Vagina (tissue), 2 donors: ENCODE results near the gene ELL2. TPM values are rescaled to one million over a fixed set of nuclear protein-coding genes. Genes with fewer than 3 reads are reported as not detected.

Source experiments
- DNase-seq, 2 donors: peaks; one replicate each; pipeline ENCODE4 v3.0.0-alpha.2; 2017; ENCODE audit errors: extremely low spot score in 2 of 2
- H3K27ac ChIP-seq: fragments of 200-600 bp; sonication (generic); one replicate; pipeline ENCODE4 v1.5.1; 2019
- H3K27me3 ChIP-seq: fragments of 200-600 bp; sonication (generic); one replicate; pipeline ENCODE4 v1.5.1; 2019
- H3K36me3 ChIP-seq, 2 donors: fragments of 200-600 bp; sonication (generic); one replicate each; pipeline ENCODE4 v1.5.1; 2017 to 2019
- H3K4me1 ChIP-seq: fragments of 200-600 bp; sonication (generic); one replicate; pipeline ENCODE4 v1.5.1; 2019
- H3K4me3 ChIP-seq, 2 donors: fragments of 200-600 bp; sonication (generic); 1 replicate in 1 of 2; 2 replicates in 1 of 2; pipeline ENCODE4 v1.5.1; 2016 to 2019
- H3K9me3 ChIP-seq: fragments of 200-600 bp; sonication (generic); one replicate; pipeline ENCODE4 v1.5.1; 2019
- POLR2A ChIP-seq, 2 donors: fragments of 450-650 bp; IDR thresholded peaks; one replicate each; pipeline ENCODE4 v1.6.1; 2017; ENCODE audit warnings: antibody characterized with exemption in 2 of 2, mild to moderate bottlenecking in 2 of 2, moderate library complexity in 2 of 2
- POLR2AphosphoS5 ChIP-seq, 2 donors: sonication (generic); formaldehyde crosslinking; IDR thresholded peaks; one replicate each; pipeline ENCODE4 v1.9.0; 2017; ENCODE audit warnings: antibody characterized with exemption in 2 of 2, mild to moderate bottlenecking in 2 of 2, low read depth in 1 of 2; ENCODE audit not compliant: insufficient read depth in 1 of 2
- intact Hi-C: fragments of 100-400 bp; cut with DNase I; formaldehyde crosslinking; loops from one replicate; pipeline ENCODE4 v1.15.1; 2023
- total RNA-seq: library from RNA; depleted of rRNA; stranded (reverse); fragments of >200 nt; gene quantifications from one replicate; pipeline ENCODE4 v1.2.3, GENCODE V29; 2016
- TF ChIP-seq, protein P1 (sequence below), 3 experiments: fragments of 450-650 bp in 2 of 3; fragments of 200-600 bp in 1 of 3; sonication (generic) in 1 of 3; IDR thresholded peaks; one replicate each; pipeline ENCODE4 v1.5.1; 2017 to 2019; ENCODE audit warnings: antibody characterized with exemption in 3 of 3, mild to moderate bottlenecking in 2 of 3, moderate library complexity in 2 of 3

The ELL2 gene
- total RNA-seq, 1 donor from 2014 or later: 113 TPM

DNA sequence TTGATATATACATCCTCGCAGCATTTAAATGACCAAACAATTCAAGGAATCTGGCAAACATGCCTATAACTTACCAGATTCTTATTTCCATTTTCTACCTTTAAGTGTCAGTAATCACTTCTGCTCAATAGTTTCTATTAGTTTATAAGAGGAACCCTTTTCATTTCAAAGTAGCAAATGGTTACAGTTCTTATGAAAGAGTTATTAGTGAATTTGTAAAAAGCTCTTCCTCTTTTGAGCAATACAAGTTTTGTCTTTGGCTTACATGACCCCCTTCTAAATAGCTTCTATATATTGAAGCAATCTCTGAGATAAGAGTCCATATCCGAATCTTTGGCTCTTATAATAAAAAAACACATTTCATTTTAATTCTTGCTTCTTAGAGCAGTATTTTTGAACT is 42.0 kb downstream of the ELL2 start:
- H3K4me1 ChIP-seq: peaks cover 36% of the 10 kb centered on the region
- TF ChIP-seq POLR2AphosphoS5 (IDR thresholded peaks at IDR 0.05; ENCODE audit: insufficient read depth in 1 of 2, low read depth in 1 of 2) (no peak), POLR2A (IDR thresholded peaks at IDR 0.05) (no peak)
- TF ChIP-seq, protein P1, sequence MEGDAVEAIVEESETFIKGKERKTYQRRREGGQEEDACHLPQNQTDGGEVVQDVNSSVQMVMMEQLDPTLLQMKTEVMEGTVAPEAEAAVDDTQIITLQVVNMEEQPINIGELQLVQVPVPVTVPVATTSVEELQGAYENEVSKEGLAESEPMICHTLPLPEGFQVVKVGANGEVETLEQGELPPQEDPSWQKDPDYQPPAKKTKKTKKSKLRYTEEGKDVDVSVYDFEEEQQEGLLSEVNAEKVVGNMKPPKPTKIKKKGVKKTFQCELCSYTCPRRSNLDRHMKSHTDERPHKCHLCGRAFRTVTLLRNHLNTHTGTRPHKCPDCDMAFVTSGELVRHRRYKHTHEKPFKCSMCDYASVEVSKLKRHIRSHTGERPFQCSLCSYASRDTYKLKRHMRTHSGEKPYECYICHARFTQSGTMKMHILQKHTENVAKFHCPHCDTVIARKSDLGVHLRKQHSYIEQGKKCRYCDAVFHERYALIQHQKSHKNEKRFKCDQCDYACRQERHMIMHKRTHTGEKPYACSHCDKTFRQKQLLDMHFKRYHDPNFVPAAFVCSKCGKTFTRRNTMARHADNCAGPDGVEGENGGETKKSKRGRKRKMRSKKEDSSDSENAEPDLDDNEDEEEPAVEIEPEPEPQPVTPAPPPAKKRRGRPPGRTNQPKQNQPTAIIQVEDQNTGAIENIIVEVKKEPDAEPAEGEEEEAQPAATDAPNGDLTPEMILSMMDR (IDR thresholded peaks at IDR 0.05): no peak
- H3K36me3 ChIP-seq: peaks cover 0 to 3% of the 10 kb centered on the region in 2 donors

GRCh38 chr5:95918421-95919006 is 43.1 kb downstream of the ELL2 start:
- no peak overlapping the region for H3K27ac ChIP-seq
- peaks cover 24% of the 10 kb centered on the region for H3K4me1 ChIP-seq
- TF ChIP-seq, protein P1 (IDR thresholded peaks at IDR 0.05): no peak
- TF ChIP-seq POLR2AphosphoS5 (IDR thresholded peaks at IDR 0.05; ENCODE audit: insufficient read depth in 1 of 2, low read depth in 1 of 2) (no peak), POLR2A (IDR thresholded peaks at IDR 0.05) (no peak)
- H3K9me3 ChIP-seq: no peaks in the 10 kb centered on the region
- H3K27me3 ChIP-seq: no peaks in the 10 kb centered on the region
- H3K36me3 ChIP-seq: peaks cover 0 to 3% of the 10 kb centered on the region in 2 donors
- DNase-seq: no peak
- no peak overlapping the region for H3K4me3 ChIP-seq
- intact Hi-C loops: no loop called here

More for the DNA sequence above, 42.0 kb downstream of the ELL2 start:
- DNase-seq: no peak
- intact Hi-C loops: no loop called here
- Histone ChIP-seq H3K27me3 (no peaks in the 10 kb centered on the region), H3K9me3 (no peaks in the 10 kb centered on the region), H3K27ac (no peak overlapping the region), H3K4me3 (no peak overlapping the region)

GRCh38 chr5:95917207-95917606 is 44.4 kb downstream of the ELL2 start:
- H3K4me1 ChIP-seq: peaks cover 24% of the 10 kb centered on the region
- DNase-seq: no peak
- intact Hi-C loops: no loop called here
- TF ChIP-seq POLR2AphosphoS5 (IDR thresholded peaks at IDR 0.05; ENCODE audit: insufficient read depth in 1 of 2, low read depth in 1 of 2) (no peak), POLR2A (IDR thresholded peaks at IDR 0.05) (no peak)
- TF ChIP-seq, protein P1 (IDR thresholded peaks at IDR 0.05): no peak
- no peaks in the 10 kb centered on the region for H3K27me3 ChIP-seq
- no peaks in the 10 kb centered on the region for H3K9me3 ChIP-seq
- H3K27ac ChIP-seq: no peak overlapping the region
- no peak overlapping the region for H3K4me3 ChIP-seq
- peaks cover 0 to 4% of the 10 kb centered on the region in 2 donors for H3K36me3 ChIP-seq

DNA sequence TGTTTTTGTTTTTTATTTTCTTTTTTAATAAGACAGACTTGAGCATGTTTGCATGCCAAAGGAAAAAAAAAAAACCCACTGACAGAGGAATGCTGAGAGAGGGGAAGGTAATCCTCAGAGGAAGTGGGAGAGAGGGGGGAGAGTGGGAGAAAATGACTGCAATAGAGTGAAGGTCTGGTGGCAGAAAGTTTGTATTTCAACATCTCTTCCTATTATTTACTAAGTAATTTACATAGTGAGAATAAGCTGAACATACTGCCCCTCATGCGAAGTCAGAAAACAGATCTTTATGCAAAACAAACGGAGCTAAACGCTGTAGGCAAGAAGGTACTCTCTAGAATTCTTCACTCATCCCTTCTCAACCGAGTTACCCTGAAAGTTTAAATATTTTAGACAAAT is 45.0 kb downstream of the ELL2 start:
- intact Hi-C loops: no loop called here
- H3K4me1 ChIP-seq: peaks cover 24% of the 10 kb centered on the region
- H3K27ac ChIP-seq: no peak overlapping the region

DNA sequence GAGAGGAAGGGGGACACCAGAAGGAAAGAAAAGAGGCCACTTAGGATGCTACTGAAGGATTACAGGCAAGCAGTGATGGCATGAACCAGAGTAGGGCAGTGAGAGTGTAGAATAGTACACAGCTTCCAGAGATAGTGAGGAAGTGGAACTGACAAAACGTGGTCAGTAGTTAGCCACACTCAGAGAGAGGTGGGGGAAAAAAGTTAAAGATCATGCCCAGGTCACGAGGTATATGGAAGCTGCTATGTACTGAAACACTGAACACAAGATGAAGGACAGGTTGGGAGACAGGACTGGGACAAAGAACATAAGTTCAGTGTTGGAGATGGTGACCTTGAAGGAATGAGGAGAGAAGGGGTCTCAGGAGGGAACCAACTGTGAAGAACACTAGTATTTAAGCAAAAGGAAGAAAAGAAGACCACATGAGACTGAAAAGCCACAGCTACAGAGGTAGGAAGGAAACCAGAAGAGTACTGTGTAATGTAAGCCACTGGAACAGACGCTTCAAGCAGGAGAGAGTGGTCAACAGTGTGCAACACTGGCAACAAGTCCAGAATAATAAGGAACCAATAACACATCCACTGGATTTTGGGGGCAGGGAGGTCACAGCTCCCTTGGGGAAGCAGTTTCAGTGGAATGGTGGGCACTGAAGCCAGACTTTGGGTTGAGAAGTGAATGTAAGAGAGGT is 45.5 kb downstream of the ELL2 start:
- H3K27ac ChIP-seq: no peak overlapping the region
- H3K36me3 ChIP-seq: peaks cover 0 to 11% of the 10 kb centered on the region in 2 donors
- TF ChIP-seq, protein P1 (IDR thresholded peaks at IDR 0.05): no peak
- TF ChIP-seq POLR2A (IDR thresholded peaks at IDR 0.05): no peak
- TF ChIP-seq POLR2AphosphoS5 (IDR thresholded peaks at IDR 0.05; ENCODE audit: insufficient read depth in 1 of 2, low read depth in 1 of 2): no peak

More for the DNA sequence above, 45.0 kb downstream of the ELL2 start:
- Histone ChIP-seq H3K4me3 (no peak overlapping the region), H3K27me3 (no peaks in the 10 kb centered on the region), H3K9me3 (no peaks in the 10 kb centered on the region), H3K36me3 (peaks cover 0 to 9% of the 10 kb centered on the region in 2 donors)
- DNase-seq: no peak
- TF ChIP-seq POLR2A (IDR thresholded peaks at IDR 0.05) (no peak), POLR2AphosphoS5 (IDR thresholded peaks at IDR 0.05; ENCODE audit: insufficient read depth in 1 of 2, low read depth in 1 of 2) (no peak)

More for the DNA sequence above, 45.5 kb downstream of the ELL2 start:
- no peaks in the 10 kb centered on the region for H3K9me3 ChIP-seq
- intact Hi-C loops: no loop called here
- no peaks in the 10 kb centered on the region for H3K27me3 ChIP-seq
- H3K4me1 ChIP-seq: peaks cover 24% of the 10 kb centered on the region
- H3K4me3 ChIP-seq: no peak overlapping the region
- DNase-seq: no peak
